NCI-H2107 (cell line): ENCODE data around the gene BZW1.
"Not testable (repeated sequence)": the region's sequence is repeated elsewhere in the genome, so short reads cannot be mapped to it uniquely, and the experiment has no call there.

ENCODE experiments used
- DNase-seq: peaks from one replicate; lab custom pipeline; 2025; lab: John Stamatoyannopoulos, UW

Gene BZW1

GRCh38 chr2:200791905-200792304 lies 19.8 kb upstream of the BZW1 start:
- no peak for DNase-seq

- DNase-seq, result no peak
These were observed 17.6 kb upstream of the BZW1 start for GRCh38 chr2:200794143-200794542.

GRCh38 chr2:200795028-200795440 lies 16.7 kb upstream of the BZW1 start:
- DNase-seq, result no peak

GRCh38 chr2:200796561-200796960 lies 15.1 kb upstream of the BZW1 start:
- DNase-seq, result no peak

- no peak for DNase-seq
These were observed 14.4 kb upstream of the BZW1 start for GRCh38 chr2:200797242-200797770.

GRCh38 chr2:200798514-200798913 lies 13.2 kb upstream of the BZW1 start:
- DNase-seq, result no peak

- no peak for DNase-seq
These were observed 11.3 kb upstream of the BZW1 start for GRCh38 chr2:200800458-200800857.

GRCh38 chr2:200801431-200801830 lies 10.3 kb upstream of the BZW1 start:
- not testable (repeated sequence) for DNase-seq

GRCh38 chr2:200809506-200810251 lies 2.0 kb upstream of the BZW1 start:
- no peak for DNase-seq

GRCh38 chr2:200810252-200810997 lies 1.3 kb upstream of the BZW1 start:
- no peak for DNase-seq

- no peak for DNase-seq
These were observed 745 bp upstream of the BZW1 start for GRCh38 chr2:200810998-200811332.

- DNase-seq, result no peak
These were observed 662 bp downstream of the BZW1 start for GRCh38 chr2:200812122-200813022.

GRCh38 chr2:200814276-200814815 lies 2.6 kb downstream of the BZW1 start:
- DNase-seq, result no peak

GRCh38 chr2:200814917-200815316 lies 3.2 kb downstream of the BZW1 start:
- DNase-seq, result no peak

- not testable (repeated sequence) for DNase-seq
These were observed 7.0 kb downstream of the BZW1 start for GRCh38 chr2:200818732-200819131.

GRCh38 chr2:200820573-200821234 lies 9.0 kb downstream of the BZW1 start:
- no peak for DNase-seq

GRCh38 chr2:200821686-200822245 lies 10.1 kb downstream of the BZW1 start:
- no peak for DNase-seq

- no peak for DNase-seq
These were observed 16.4 kb downstream of the BZW1 start for GRCh38 chr2:200828104-200828503.

GRCh38 chr2:200828572-200829257 lies 17.0 kb downstream of the BZW1 start:
- DNase-seq, result no peak

- DNase-seq, result no peak
These were observed 17.5 kb downstream of the BZW1 start for GRCh38 chr2:200829258-200829655.

GRCh38 chr2:200834701-200835100 lies 23.0 kb downstream of the BZW1 start:
- DNase-seq, result no peak
